NCI-H460 (cell line): ENCODE measurements around the gene RBPJ. TPM values are rescaled to one million over a fixed set of nuclear protein-coding genes. Genes with fewer than 3 reads are reported as not detected.

Source experiments
- DNase-seq: peaks from one replicate; pipeline ENCODE4 v3.0.0-alpha.2; 2016; ENCODE audit warnings: low read depth; ENCODE audit errors: extremely low read depth
- total RNA-seq: library from RNA; depleted of rRNA; stranded (reverse); fragments of >200 nt; shearing (Covaris generic); gene quantifications from 2 replicates; pipeline ENCODE4 v1.2.3, GENCODE V29; 2014; rRNA removed

The RBPJ gene
- total RNA-seq, 1 experiment from 2014 or later = 25.9 TPM

GRCh38 chr4:26482508-26483462 lies 162.0 kb downstream of the RBPJ start:
- DNase-seq = no peak

- no peak for DNase-seq
Measured at GRCh38 chr4:26484032-26484515, 163.3 kb downstream of the RBPJ start.

GRCh38 chr4:26484516-26484915 lies 163.7 kb downstream of the RBPJ start:
- no peak for DNase-seq

Other genes with a start within 250 kb of the RBPJ start
- not detected in 2 replicates for gene CCKAR, start 169.5 kb downstream of the RBPJ start, total RNA-seq